SK-N-SH (cell line): ENCODE data around the gene LTBP1. TPM values are rescaled to one million over a fixed set of nuclear protein-coding genes. Genes with fewer than 3 reads are reported as not detected.

ENCODE experiments used
- CTCF ChIA-PET: fragments of 300-600, 350-600 bp; formaldehyde crosslinking; extraction: SDS; loops from one replicate; lab custom pipeline; 2021; lab: Yijun Ruan, JAX
- POLR2A ChIA-PET: fragments of 350-600 bp; sonication (Branson Sonifier 250); formaldehyde crosslinking; extraction: SDS; loops from one replicate; lab custom pipeline; 2020; ENCODE audit warnings: antibody characterized with exemption, inconsistent platforms; lab: Yijun Ruan, JAX
- DNase-seq: peaks from one replicate; pipeline ENCODE4 v3.0.0; 2012
- H2AFZ ChIP-seq: fragments of 200-600 bp; sonication (generic); 2 replicates; pipeline ENCODE4 v1.8.1; 2016; ENCODE audit warnings: antibody characterized with exemption, mild to moderate bottlenecking, low read depth
- H3F3A ChIP-seq: fragments of 200-600 bp; sonication (generic); replicated peaks from 2 replicates; pipeline ENCODE3; 2016; ENCODE audit warnings: antibody characterized with exemption, mild to moderate bottlenecking; ENCODE audit not compliant: insufficient read depth
- H3K27ac ChIP-seq, 2 experiments: fragments of 200-500 bp in 1 of 2; fragments of 200-600 bp in 1 of 2; sonication (Bioruptor generic) in 1 of 2; sonication (generic), shearing (Covaris generic) in 1 of 2; 2 replicates each; pipeline versions ENCODE4 v1.5.1 to v1.6.1; 2014 to 2016; ENCODE audit warnings: low read depth in 2 of 2, inconsistent platforms in 1 of 2, low read length in 1 of 2, mild to moderate bottlenecking in 1 of 2, mixed read lengths in 1 of 2
- H3K27me3 ChIP-seq: fragments of 200-600 bp; sonication (generic), shearing (Covaris generic); 2 replicates; pipeline ENCODE4 v1.6.1; 2016; ENCODE audit warnings: mixed run types; ENCODE audit not compliant: insufficient read depth
- H3K36me3 ChIP-seq, 2 experiments: fragments of 200-500 bp in 1 of 2; fragments of 200-600 bp in 1 of 2; sonication (Bioruptor generic) in 1 of 2; sonication (generic) in 1 of 2; replicated peaks in 1 of 2; 2 replicates each; pipeline versions ENCODE3 to v1.5.1; 2014 to 2016; ENCODE audit warnings: low read length in 1 of 2, mild to moderate bottlenecking in 1 of 2; ENCODE audit not compliant: insufficient read depth in 2 of 2, control insufficient read depth in 1 of 2
- H3K4me1 ChIP-seq, 2 experiments: fragments of 200-500 bp in 1 of 2; fragments of 200-600 bp in 1 of 2; sonication (Bioruptor generic) in 1 of 2; sonication (generic), shearing (Covaris generic) in 1 of 2; 2 replicates each; pipeline versions ENCODE4 v1.5.1 to v1.6.1; 2014 to 2016; ENCODE audit warnings: low read depth in 1 of 2, low read length in 1 of 2, mixed run types in 1 of 2; ENCODE audit not compliant: insufficient read depth in 2 of 2, control insufficient read depth in 1 of 2
- H3K4me2 ChIP-seq: fragments of 200-600 bp; sonication (generic), shearing (Covaris generic); 2 replicates; pipeline ENCODE4 v1.6.1; 2017; ENCODE audit warnings: mixed run types
- H3K4me3 ChIP-seq, 2 experiments: fragments of 200-500 bp in 1 of 2; fragments of 200-600 bp in 1 of 2; sonication (Bioruptor generic) in 1 of 2; sonication (generic), shearing (Covaris generic) in 1 of 2; 2 replicates each; pipeline versions ENCODE4 v1.5.1 to v1.8.1; 2014 to 2016; ENCODE audit warnings: low read depth in 2 of 2, inconsistent platforms in 1 of 2, low read length in 1 of 2, mild to moderate bottlenecking in 1 of 2, mixed read lengths in 1 of 2, moderate library complexity in 1 of 2
- H3K79me2 ChIP-seq: fragments of 200-600 bp; sonication (generic); 2 replicates; pipeline ENCODE4 v1.8.1; 2017; ENCODE audit warnings: mild to moderate bottlenecking; ENCODE audit not compliant: insufficient read depth
- H3K9ac ChIP-seq: fragments of 200-600 bp; sonication (generic); 2 replicates; pipeline ENCODE4 v1.6.1; 2017; ENCODE audit warnings: mixed run types
- H3K9me2 ChIP-seq: fragments of 200-600 bp; sonication (generic); 2 replicates; pipeline ENCODE4 v1.6.1; 2017; ENCODE audit warnings: mixed run types
- H3K9me3 ChIP-seq: fragments of 200-600 bp; sonication (generic); 2 replicates; pipeline ENCODE4 v1.6.1; 2017; ENCODE audit warnings: mixed run types, mild to moderate bottlenecking, moderate library complexity
- H4K20me1 ChIP-seq: fragments of 200-600 bp; sonication (generic); 2 replicates; pipeline ENCODE4 v1.6.1; 2017; ENCODE audit warnings: mild to moderate bottlenecking, mixed run types; ENCODE audit not compliant: insufficient read depth
- ELF1 ChIP-seq: IDR thresholded peaks from 2 replicates; pipeline ENCODE4 v1.4.0; 2012
- EP300 ChIP-seq, 2 experiments: IDR thresholded peaks; 2 replicates each; pipeline versions ENCODE4 v1.4.0 to v1.6.1; 2012; ENCODE audit warnings: borderline replicate concordance in 1 of 2, low read depth in 1 of 2, low read length in 1 of 2
- FOSL2 ChIP-seq: IDR thresholded peaks from 2 replicates; pipeline ENCODE4 v1.4.0; 2012; ENCODE audit warnings: low read depth, mild to moderate bottlenecking, moderate library complexity, borderline replicate concordance
- FOXJ3 ChIP-seq: sonication (generic); formaldehyde crosslinking; IDR thresholded peaks from 2 replicates; pipeline ENCODE4 v1.5.1; 2020; ENCODE audit warnings: mild to moderate bottlenecking, missing genetic modification reagents
- GATA2 ChIP-seq: sonication (generic); formaldehyde crosslinking; IDR thresholded peaks from 2 replicates; pipeline ENCODE4 v1.5.0; 2020; ENCODE audit warnings: mild to moderate bottlenecking, missing genetic modification reagents
- MEF2A ChIP-seq: IDR thresholded peaks from 2 replicates; pipeline ENCODE4 v1.4.0; 2012; ENCODE audit warnings: low read depth, borderline replicate concordance
- NFIC ChIP-seq: IDR thresholded peaks from 2 replicates; pipeline ENCODE4 v1.4.0; 2012; ENCODE audit warnings: borderline replicate concordance
- POLR2AphosphoS5 ChIP-seq: IDR thresholded peaks from 2 replicates; pipeline ENCODE4 v1.6.1; 2012; ENCODE audit warnings: low read depth, low read length
- RAD21 ChIP-seq: IDR thresholded peaks from 2 replicates; pipeline ENCODE4 v1.6.1; 2012; ENCODE audit warnings: mild to moderate bottlenecking, low read length
- RCOR1 ChIP-seq: fragments of 150-350 bp; IDR thresholded peaks from 2 replicates; pipeline ENCODE4 v1.6.1; 2017; ENCODE audit warnings: antibody characterized with exemption, low read length
- RFX5 ChIP-seq: IDR thresholded peaks from 2 replicates; pipeline ENCODE4 v1.6.1; 2012; ENCODE audit warnings: mild to moderate bottlenecking, improper control_type of control experiment, low read length
- RXRA ChIP-seq: IDR thresholded peaks from 2 replicates; pipeline ENCODE4 v1.4.0; 2012; ENCODE audit warnings: low read depth, mild to moderate bottlenecking, borderline replicate concordance
- SIN3A ChIP-seq: IDR thresholded peaks from 2 replicates; pipeline ENCODE4 v1.6.1; 2012; ENCODE audit warnings: low read depth, mild to moderate bottlenecking, low read length, moderate library complexity, borderline replicate concordance
- SMC3 ChIP-seq: IDR thresholded peaks from 2 replicates; pipeline ENCODE4 v1.6.1; 2012; ENCODE audit warnings: low read depth, low read length, improper control_type of control experiment
- TAF1 ChIP-seq: IDR thresholded peaks from 2 replicates; pipeline ENCODE4 v1.6.1; 2012; ENCODE audit warnings: low read depth, mild to moderate bottlenecking, low read length, moderate library complexity, borderline replicate concordance
- TCF12 ChIP-seq: IDR thresholded peaks from 2 replicates; pipeline ENCODE4 v1.4.0; 2012
- TEAD4 ChIP-seq: IDR thresholded peaks from 2 replicates; pipeline ENCODE4 v1.4.0; 2012; ENCODE audit warnings: mild to moderate bottlenecking, borderline replicate concordance; ENCODE audit not compliant: insufficient read depth
- WGBS: methylation state at CpG from one replicate; pipeline ENCODE4 v1.1.6; 2017; ENCODE audit warnings: low lambda C conversion rate; 5-methylcytosine and 5-hydroxymethylcytosine counted together
- polyA plus RNA-seq, 3 experiments: library from polyadenylated mRNA; depleted of rRNA; stranded (reverse); fragments of >200 nt; gene quantifications; 2 replicates each; pipeline ENCODE4 v1.2.3, GENCODE V29; 2012
- TF ChIP-seq, protein P1 (sequence below): fragments of 200-600 bp; sonication (generic); IDR thresholded peaks from 2 replicates; pipeline ENCODE4 v1.6.1; 2017; ENCODE audit warnings: antibody characterized with exemption, mild to moderate bottlenecking, moderate library complexity
- TF ChIP-seq, protein P2 (sequence below): IDR thresholded peaks from 2 replicates; pipeline ENCODE4; 2012
- TF ChIP-seq, protein P3 (sequence below): IDR thresholded peaks from 2 replicates; pipeline ENCODE4 v1.4.0; 2012; ENCODE audit warnings: low read depth, borderline replicate concordance

Gene LTBP1
- polyA plus RNA-seq, 1 of the 3 experiments (the other 2 are of a cell fraction), result 467 TPM

DNA sequence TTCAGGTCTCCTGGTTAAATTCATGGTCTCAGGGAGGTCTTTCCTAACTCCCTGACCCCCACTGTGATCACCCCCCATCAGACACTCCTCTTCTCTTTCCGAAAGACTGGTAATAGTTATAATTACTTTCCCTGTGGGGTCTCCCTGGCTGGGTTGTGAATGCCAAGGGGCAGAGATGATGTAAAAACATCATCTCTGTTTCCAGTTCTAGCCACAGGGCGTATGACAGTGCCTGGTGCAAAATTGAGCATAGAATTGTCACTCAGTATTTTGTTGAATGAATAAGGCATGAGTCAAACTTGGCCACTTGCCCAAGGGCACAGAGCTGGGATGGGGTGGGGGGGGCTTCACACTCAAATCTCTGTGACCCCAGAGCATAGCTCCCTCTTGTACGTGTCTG, 65.2 kb downstream of the LTBP1 start:
- H3K9me3 ChIP-seq, result no peaks in the 10 kb centered on the region
- no peaks in the 10 kb centered on the region for H3K27me3 ChIP-seq
- no peaks in the 10 kb centered on the region for H3K9me2 ChIP-seq
- WGBS, result 72% methylated on average over 3 of the region's 3 CpGs
- no peak overlapping the region for H3K4me2 ChIP-seq
- no peak for DNase-seq
- H2AFZ ChIP-seq, result no peak overlapping the region
- no peak overlapping the region for H3K9ac ChIP-seq
- ChIA-PET POLR2A (no interaction called here), CTCF (no interaction called here)
- H3K4me3 ChIP-seq, result no peak overlapping the region
- H3K79me2 ChIP-seq, result no peaks in the 10 kb centered on the region
- TF ChIP-seq TAF1 (no peak), RAD21 (no peak), TCF12 (no peak), RCOR1 (no peak), EP300 (IDR thresholded peaks at IDR 0.05; ENCODE audit: borderline replicate concordance in 1 of 2, low read depth in 1 of 2, low read length in 1 of 2) (no peak), NFIC (peak; percentile 63), RXRA (no peak), MEF2A (no peak), FOSL2 (peak; percentile 16; the same call in 1 of the 2 replicates), SIN3A (no peak), SMC3 (no peak)
- TF ChIP-seq, protein P1, sequence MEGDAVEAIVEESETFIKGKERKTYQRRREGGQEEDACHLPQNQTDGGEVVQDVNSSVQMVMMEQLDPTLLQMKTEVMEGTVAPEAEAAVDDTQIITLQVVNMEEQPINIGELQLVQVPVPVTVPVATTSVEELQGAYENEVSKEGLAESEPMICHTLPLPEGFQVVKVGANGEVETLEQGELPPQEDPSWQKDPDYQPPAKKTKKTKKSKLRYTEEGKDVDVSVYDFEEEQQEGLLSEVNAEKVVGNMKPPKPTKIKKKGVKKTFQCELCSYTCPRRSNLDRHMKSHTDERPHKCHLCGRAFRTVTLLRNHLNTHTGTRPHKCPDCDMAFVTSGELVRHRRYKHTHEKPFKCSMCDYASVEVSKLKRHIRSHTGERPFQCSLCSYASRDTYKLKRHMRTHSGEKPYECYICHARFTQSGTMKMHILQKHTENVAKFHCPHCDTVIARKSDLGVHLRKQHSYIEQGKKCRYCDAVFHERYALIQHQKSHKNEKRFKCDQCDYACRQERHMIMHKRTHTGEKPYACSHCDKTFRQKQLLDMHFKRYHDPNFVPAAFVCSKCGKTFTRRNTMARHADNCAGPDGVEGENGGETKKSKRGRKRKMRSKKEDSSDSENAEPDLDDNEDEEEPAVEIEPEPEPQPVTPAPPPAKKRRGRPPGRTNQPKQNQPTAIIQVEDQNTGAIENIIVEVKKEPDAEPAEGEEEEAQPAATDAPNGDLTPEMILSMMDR, result no peak
- TF ChIP-seq, protein P2, sequence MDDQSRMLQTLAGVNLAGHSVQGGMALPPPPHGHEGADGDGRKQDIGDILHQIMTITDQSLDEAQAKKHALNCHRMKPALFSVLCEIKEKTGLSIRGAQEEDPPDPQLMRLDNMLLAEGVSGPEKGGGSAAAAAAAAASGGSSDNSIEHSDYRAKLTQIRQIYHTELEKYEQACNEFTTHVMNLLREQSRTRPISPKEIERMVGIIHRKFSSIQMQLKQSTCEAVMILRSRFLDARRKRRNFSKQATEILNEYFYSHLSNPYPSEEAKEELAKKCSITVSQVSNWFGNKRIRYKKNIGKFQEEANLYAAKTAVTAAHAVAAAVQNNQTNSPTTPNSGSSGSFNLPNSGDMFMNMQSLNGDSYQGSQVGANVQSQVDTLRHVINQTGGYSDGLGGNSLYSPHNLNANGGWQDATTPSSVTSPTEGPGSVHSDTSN, result no peak
- no peaks in the 10 kb centered on the region for H4K20me1 ChIP-seq
- no peaks in the 10 kb centered on the region for H3K36me3 ChIP-seq
- peaks cover 9% of the 10 kb centered on the region for H3F3A ChIP-seq
- no peak overlapping the region for H3K27ac ChIP-seq
- no peaks in the 10 kb centered on the region for H3K4me1 ChIP-seq

DNA sequence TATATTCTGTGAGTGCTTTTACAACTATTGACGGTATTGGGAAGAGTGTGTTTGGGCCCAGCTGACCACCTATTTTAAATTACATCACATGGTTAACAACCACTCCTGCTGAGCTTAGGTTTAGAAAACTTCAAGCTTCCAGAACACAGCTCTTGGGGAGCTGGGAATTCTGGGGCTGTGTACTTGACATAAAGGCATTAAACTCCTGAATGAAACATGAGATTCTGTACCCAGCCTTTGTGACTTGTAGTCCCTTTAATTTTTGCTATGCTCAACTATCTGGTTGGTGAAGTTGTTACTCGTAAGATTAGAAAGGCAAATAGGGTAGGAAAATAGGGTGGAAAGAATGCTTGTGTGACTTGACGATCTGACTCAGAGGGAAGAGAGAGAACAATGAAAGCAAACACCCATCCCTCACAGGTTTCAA, 66.9 kb downstream of the LTBP1 start:
- Histone ChIP-seq H3K4me2 (0 out of 2 replicates have a peak overlapping the region, but pooled peaks have one; percentile 9), H3K4me1 (no peaks in the 10 kb centered on the region; a peak in 1 of 4 replicates), H3K27ac (peak overlapping the region in 1 of 2 experiments; percentile 47; a peak in 2 of 4 replicates), H3F3A (peaks cover 9% of the 10 kb centered on the region), H3K9ac (peak overlapping the region; percentile 5; the same call in 1 of the 2 replicates), H3K79me2 (no peaks in the 10 kb centered on the region), H3K4me3 (no peak overlapping the region), H2AFZ (peak overlapping the region; percentile 8; the same call in 1 of the 2 replicates), H3K9me2 (no peaks in the 10 kb centered on the region), H3K36me3 (no peaks in the 10 kb centered on the region), H4K20me1 (no peaks in the 10 kb centered on the region), H3K27me3 (no peaks in the 10 kb centered on the region), H3K9me3 (no peaks in the 10 kb centered on the region)
- CTCF ChIA-PET, result no interaction called here
- 45% methylated on average over 3 of the region's 3 CpGs for WGBS
- DNase-seq, result no peak
- POLR2A ChIA-PET, result no interaction called here
- no peak; the same call in 1 of the 2 replicates for TF ChIP-seq RCOR1
- TF ChIP-seq EP300 (IDR thresholded peaks at IDR 0.05; ENCODE audit: borderline replicate concordance in 1 of 2, low read depth in 1 of 2, low read length in 1 of 2), result no peak
- TF ChIP-seq ELF1, result no peak
- no peak for TF ChIP-seq SIN3A
- no peak for TF ChIP-seq FOXJ3 (CRISPR knock-in tag)
- TF ChIP-seq, protein P3, sequence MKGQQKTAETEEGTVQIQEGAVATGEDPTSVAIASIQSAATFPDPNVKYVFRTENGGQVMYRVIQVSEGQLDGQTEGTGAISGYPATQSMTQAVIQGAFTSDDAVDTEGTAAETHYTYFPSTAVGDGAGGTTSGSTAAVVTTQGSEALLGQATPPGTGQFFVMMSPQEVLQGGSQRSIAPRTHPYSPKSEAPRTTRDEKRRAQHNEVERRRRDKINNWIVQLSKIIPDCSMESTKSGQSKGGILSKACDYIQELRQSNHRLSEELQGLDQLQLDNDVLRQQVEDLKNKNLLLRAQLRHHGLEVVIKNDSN, result no peak
- no peak for TF ChIP-seq RXRA
- no peak for TF ChIP-seq POLR2AphosphoS5
- no peak for TF ChIP-seq GATA2
- TF ChIP-seq, protein P1, result no peak
- TF ChIP-seq TAF1, result no peak
- TF ChIP-seq TEAD4, result no peak
- no peak for TF ChIP-seq RFX5
- no peak for TF ChIP-seq NFIC
- TF ChIP-seq, protein P2, result no peak
